Measurements from ENCODE around the gene SCN3A. TPM values are rescaled to one million over a fixed set of nuclear protein-coding genes. Genes with fewer than 3 reads are reported as not detected.

Gene SCN3A
- total and polyA plus RNA-seq, 2 of the 13 experiments (the other 11 are each of a cell fraction or from before 2014, with no cell fraction given): not detected

GRCh38 chr2:165070076-165070475, 133.8 kb downstream of the SCN3A start (continued):
- TF ChIP-seq, protein P1, sequence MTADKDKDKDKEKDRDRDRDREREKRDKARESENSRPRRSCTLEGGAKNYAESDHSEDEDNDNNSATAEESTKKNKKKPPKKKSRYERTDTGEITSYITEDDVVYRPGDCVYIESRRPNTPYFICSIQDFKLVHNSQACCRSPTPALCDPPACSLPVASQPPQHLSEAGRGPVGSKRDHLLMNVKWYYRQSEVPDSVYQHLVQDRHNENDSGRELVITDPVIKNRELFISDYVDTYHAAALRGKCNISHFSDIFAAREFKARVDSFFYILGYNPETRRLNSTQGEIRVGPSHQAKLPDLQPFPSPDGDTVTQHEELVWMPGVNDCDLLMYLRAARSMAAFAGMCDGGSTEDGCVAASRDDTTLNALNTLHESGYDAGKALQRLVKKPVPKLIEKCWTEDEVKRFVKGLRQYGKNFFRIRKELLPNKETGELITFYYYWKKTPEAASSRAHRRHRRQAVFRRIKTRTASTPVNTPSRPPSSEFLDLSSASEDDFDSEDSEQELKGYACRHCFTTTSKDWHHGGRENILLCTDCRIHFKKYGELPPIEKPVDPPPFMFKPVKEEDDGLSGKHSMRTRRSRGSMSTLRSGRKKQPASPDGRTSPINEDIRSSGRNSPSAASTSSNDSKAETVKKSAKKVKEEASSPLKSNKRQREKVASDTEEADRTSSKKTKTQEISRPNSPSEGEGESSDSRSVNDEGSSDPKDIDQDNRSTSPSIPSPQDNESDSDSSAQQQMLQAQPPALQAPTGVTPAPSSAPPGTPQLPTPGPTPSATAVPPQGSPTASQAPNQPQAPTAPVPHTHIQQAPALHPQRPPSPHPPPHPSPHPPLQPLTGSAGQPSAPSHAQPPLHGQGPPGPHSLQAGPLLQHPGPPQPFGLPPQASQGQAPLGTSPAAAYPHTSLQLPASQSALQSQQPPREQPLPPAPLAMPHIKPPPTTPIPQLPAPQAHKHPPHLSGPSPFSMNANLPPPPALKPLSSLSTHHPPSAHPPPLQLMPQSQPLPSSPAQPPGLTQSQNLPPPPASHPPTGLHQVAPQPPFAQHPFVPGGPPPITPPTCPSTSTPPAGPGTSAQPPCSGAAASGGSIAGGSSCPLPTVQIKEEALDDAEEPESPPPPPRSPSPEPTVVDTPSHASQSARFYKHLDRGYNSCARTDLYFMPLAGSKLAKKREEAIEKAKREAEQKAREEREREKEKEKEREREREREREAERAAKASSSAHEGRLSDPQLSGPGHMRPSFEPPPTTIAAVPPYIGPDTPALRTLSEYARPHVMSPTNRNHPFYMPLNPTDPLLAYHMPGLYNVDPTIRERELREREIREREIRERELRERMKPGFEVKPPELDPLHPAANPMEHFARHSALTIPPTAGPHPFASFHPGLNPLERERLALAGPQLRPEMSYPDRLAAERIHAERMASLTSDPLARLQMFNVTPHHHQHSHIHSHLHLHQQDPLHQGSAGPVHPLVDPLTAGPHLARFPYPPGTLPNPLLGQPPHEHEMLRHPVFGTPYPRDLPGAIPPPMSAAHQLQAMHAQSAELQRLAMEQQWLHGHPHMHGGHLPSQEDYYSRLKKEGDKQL (CRISPR knock-in tag; IDR thresholded peaks at IDR 0.05; ENCODE audit: low read depth): no peak
- TF ChIP-seq ZNF329 (CRISPR knock-in tag; IDR thresholded peaks at IDR 0.05; ENCODE audit: low read depth) (no peak), NPAS2 (CRISPR knock-in tag; IDR thresholded peaks at IDR 0.05; ENCODE audit: borderline replicate concordance) (no peak), ZNF33A (CRISPR knock-in tag; IDR thresholded peaks at IDR 0.05; ENCODE audit: borderline replicate concordance) (no peak), MBD4 (IDR thresholded peaks at IDR 0.05; ENCODE audit: borderline replicate concordance, low read length) (no peak), KLF12 (CRISPR knock-in tag; IDR thresholded peaks at IDR 0.05; ENCODE audit: borderline replicate concordance) (no peak), ZNF550 (CRISPR knock-in tag; IDR thresholded peaks at IDR 0.05; ENCODE audit: borderline replicate concordance) (no peak), SOX6 (IDR thresholded peaks at IDR 0.05) (no peak), SOX6 (CRISPR knock-in tag; IDR thresholded peaks at IDR 0.05) (no peak), ZNF367 (CRISPR knock-in tag; IDR thresholded peaks at IDR 0.05; ENCODE audit: borderline replicate concordance) (no peak), ZNF768 (CRISPR knock-in tag; IDR thresholded peaks at IDR 0.05) (peak; percentile 54), GZF1 (CRISPR knock-in tag; IDR thresholded peaks at IDR 0.05) (no peak), AKAP8 (CRISPR knock-in tag; IDR thresholded peaks at IDR 0.05) (no peak), MATR3 (CRISPR knock-in tag; IDR thresholded peaks at IDR 0.05) (no peak), ZC3H13 (CRISPR knock-in tag; IDR thresholded peaks at IDR 0.05) (no peak), ASH2L (IDR thresholded peaks at IDR 0.05; ENCODE audit: insufficient read length, low read depth, low read length) (no peak), CBX2 (IDR thresholded peaks at IDR 0.05; ENCODE audit: low read depth, low read length) (no peak), CBX2 (CRISPR knock-in tag; IDR thresholded peaks at IDR 0.05; ENCODE audit: low read depth) (no peak), ZNF12 (CRISPR knock-in tag; IDR thresholded peaks at IDR 0.05) (no peak), ZNF710 (CRISPR knock-in tag; IDR thresholded peaks at IDR 0.05; ENCODE audit: borderline replicate concordance) (no peak), ZNF33B (CRISPR knock-in tag; IDR thresholded peaks at IDR 0.05) (no peak), EZH2 (conservative IDR thresholded peaks at IDR 0.05; ENCODE audit: low read depth, low read length) (no peak), REL (CRISPR knock-in tag; conservative IDR thresholded peaks at IDR 0.05) (no peak), ZNF678 (CRISPR knock-in tag; IDR thresholded peaks at IDR 0.05) (no peak), HCFC1 (IDR thresholded peaks at IDR 0.05; ENCODE audit: low read depth, low read length) (peak; percentile 43; the same call in 1 of the 2 replicates)
- TF ChIP-seq, protein P2, sequence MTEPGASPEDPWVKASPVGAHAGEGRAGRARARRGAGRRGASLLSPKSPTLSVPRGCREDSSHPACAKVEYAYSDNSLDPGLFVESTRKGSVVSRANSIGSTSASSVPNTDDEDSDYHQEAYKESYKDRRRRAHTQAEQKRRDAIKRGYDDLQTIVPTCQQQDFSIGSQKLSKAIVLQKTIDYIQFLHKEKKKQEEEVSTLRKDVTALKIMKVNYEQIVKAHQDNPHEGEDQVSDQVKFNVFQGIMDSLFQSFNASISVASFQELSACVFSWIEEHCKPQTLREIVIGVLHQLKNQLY (CRISPR knock-in tag; IDR thresholded peaks at IDR 0.05): no peak

Measured in HepG2 (cell line).